GM19351 (cell line): ENCODE measurements around the gene MYF6.

Experiments used
- ATAC-seq: cut with Tn5 transposase; IDR thresholded peaks from one replicate; pipeline ENCODE4 v1.9.1; 2021; ENCODE audit warnings: mild to moderate bottlenecking, moderate library complexity; ENCODE audit not compliant: unreplicated experiment

The MYF6 gene

GRCh38 chr12:80702889-80703805, 4.3 kb upstream of the MYF6 start:
- ATAC-seq = peak; percentile 84

GRCh38 chr12:80704420-80704819, 3.0 kb upstream of the MYF6 start:
- no peak for ATAC-seq

DNA sequence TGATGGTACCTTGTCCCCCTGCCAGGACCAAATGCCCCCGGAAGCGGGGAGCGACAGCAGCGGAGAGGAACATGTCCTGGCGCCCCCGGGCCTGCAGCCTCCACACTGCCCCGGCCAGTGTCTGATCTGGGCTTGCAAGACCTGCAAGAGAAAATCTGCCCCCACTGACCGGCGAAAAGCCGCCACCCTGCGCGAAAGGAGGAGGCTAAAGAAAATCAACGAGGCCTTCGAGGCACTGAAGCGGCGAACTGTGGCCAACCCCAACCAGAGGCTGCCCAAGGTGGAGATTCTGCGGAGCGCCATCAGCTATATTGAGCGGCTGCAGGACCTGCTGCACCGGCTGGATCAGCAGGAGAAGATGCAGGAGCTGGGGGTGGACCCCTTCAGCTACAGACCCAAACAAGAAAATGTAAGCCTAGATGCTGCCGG, 410 bp downstream of the MYF6 start:
- no peak for ATAC-seq

DNA sequence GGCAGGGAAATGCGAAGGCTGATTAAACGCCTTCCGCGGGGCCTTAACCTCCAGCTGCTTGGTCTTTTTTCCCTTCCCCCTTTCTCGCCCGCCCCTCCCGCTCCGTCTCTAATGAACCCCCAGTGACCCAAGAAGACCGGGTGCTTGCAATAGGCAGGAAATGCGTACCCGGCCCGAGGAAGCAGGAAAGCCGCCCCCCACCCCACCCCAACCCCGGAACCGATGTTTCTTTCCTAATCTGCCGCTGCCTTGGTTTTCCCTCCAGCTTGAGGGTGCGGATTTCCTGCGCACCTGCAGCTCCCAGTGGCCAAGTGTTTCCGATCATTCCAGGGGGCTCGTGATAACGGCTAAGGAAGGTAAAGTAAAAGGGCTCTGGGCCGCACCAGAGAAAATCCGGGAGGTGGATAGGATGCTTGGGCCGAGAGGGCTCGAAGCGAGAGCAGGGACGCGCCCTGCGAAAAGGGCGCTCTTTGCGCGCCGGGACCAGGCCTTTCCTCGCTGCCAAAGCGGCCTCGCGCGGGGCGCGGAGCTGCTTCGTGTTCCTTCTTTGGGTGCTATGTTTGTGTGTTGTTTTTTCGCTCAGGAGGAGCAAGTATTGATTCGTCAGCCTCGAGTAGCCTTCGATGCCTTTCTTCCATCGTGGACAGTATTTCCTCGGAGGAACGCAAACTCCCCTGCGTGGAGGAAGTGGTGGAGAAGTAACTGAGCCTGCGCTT, 983 bp downstream of the MYF6 start:
- no peak for ATAC-seq

DNA sequence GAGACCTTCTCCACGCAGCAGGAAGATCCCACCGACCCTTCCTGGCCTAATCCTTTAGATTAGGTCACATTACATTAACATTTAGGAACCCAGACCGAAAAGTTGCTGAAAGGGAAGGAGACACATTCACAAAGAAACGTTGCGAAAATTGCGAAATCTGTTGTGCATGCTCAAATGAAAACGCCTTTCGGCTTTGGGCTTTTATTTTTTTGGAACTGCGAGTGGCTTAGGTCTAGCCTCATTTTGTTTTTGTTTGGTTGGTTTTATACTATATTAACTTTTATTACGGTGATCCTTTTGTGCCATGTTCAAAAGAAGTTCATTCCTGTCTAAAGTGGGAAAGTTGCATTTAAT, 1.5 kb downstream of the MYF6 start:
- no peak for ATAC-seq

DNA sequence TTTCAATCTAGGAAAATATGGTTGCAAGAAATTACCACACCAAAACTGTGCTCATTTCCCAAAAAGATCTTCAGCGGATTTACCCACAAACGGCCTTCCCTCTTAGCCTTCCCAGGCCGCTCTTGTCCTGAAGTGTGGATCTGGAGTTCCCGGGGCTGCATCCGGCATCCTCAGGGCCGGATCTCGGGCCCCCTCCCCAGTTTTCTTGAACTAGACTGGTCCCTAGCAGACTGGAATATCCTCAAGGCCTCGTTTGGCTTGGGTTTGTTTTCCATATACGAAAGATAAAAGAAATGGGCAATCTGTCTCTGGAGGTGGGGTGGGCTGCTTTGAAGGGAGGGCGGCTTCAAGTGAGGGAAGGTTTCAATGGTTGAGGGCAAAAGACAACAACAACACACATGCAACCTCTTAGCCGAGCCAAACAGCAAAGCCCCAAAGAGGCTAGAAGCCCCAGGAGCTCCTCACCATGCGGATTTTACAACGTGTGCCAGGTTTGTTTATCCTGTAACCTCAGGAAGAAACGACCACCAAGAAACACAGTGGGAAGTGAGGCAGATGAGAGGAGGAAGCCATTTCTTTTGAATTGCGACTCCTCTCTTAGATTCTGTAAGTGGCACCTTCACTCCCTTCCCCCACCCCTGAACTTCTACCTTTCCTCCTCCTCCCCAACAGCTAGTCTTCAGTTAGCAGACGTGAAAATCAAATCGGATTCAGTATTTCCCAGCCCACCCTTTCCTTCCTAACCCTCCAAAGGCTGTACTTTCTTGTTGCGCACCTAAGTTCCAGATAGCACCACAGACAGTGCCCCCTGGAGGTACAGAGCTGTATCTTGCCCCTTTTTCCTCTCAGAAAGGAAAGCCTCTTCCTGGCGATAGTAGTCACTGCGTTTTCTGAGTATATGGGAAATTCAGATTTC, 2.6 kb downstream of the MYF6 start:
- ATAC-seq = peak; percentile 54

DNA sequence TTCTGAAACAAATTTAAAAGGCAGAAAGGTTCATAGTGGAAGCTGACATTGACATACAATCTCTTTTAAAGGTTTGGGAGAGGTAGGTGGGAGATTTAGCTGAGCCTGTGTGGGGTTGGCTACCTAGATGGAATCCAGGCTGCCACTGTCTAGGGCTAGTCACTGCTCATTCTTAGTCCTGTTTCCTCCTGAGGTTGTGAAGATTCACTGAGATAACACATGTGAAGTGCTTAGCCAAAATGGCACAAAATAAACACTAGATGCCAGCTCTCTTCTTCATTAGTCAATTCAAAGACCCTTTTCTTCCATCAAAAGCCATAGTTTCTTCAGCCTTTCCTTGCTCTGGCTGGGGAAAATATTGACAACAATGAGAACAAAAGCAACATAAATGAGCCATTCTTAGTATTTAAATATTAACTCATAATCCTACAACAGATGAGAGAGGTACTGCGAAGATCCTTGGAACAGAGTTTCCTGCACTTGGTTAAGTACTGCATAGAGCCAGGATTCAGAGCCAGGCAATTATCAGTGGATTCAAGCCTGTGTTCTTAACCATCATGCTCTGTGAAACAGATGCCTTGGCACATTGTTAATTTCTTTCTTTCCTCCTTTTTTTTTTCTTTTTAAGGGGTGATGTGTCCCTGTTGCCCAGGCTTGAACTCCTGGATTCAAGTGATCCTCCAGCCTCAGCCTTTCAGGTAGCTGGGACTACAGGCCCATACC, 3.5 kb downstream of the MYF6 start:
- peak; percentile 20 for ATAC-seq

GRCh38 chr12:80711866-80712265, 4.4 kb downstream of the MYF6 start:
- ATAC-seq = no peak

DNA sequence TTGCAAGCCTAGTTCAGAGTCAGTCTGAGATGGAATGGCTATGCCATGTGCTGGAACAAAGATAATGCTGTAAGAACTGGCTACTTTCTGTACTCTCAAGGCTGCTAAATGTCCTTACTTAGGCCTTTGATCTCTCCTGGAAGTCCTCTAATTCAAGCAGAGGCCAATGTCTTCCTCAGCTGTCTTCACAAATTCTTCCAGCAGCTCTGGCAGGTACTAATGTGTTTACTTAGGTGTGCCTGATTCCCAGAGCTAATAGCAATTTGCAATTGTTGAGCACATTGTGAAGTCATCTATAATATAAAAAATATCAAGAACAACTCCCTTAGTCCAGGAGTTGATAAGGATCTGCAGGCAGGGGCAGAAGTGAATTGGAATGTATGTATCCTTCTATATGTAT, 5.4 kb downstream of the MYF6 start:
- ATAC-seq = no peak

GRCh38 chr12:80713419-80713818, 6.0 kb downstream of the MYF6 start:
- ATAC-seq = no peak

DNA sequence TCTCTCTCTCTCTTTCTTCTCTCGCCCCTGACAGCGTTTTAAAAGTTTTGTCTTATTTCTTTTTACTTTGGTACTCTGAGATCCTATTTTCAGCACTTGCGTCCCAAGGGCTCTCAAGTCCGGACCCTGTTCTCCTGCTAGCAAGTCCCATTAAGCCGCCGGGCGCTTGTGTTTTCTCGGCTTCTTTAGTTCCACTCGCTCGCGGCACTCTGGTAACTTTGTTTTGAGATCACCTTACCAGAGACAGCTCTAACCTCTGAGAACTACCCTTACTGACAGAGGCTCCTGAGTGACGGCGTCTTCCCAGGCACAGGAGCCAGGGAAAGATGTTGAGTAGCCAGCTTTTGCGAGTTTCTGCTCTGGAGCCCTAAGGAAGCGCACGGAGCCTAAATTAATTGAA, 6.6 kb downstream of the MYF6 start:
- ATAC-seq = no peak

DNA sequence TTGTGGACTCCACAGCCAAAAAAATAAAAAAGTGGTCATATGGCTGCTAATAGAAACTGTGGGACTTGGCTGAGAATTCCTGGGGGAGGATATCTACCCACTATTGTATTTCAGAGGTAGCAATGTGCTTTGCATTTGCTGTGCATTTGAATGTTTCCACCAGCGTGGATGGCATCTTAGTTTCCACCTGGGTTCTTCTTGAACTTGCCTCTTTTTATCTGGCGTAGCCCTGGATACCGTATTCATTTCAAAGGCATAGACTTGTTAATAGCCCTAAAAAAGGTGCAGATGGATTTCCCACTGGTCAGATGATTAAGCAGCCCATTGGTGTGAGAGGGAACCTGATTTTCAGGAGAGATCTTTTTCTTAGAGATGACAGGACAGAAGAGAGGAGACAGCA, 7.4 kb downstream of the MYF6 start:
- no peak for ATAC-seq

GRCh38 chr12:80715713-80716249, 8.3 kb downstream of the MYF6 start:
- no peak for ATAC-seq

DNA sequence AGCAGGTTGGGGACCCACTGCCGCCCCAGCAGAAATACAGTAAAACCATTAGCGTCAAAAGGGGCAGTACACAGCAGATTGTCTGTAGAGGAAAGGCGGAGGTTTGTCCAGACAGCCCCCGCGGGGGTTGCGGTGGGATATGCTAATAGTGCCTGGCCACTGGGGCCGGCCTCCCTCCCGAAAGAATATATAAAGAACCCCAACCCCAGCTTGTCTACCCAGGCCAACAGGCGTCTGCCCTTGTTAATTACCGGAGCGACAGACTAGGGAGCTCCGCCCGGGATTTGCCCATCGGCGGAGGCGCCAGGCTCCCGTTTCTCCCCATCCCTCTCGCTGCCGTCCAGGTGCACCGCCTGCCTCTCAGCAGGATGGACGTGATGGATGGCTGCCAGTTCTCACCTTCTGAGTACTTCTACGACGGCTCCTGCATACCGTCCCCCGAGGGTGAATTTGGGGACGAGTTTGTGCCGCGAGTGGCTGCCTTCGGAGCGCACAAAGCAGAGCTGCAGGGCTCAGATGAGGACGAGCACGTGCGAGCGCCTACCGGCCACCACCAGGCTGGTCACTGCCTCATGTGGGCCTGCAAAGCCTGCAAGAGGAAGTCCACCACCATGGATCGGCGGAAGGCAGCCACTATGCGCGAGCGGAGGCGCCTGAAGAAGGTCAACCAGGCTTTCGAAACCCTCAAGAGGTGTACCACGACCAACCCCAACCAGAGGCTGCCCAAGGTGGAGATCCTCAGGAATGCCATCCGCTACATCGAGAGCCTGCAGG, 9.4 kb downstream of the MYF6 start, which contains the start of gene MYF5:
TSS of gene MYF5 (plus strand) at position 217 of the 774 bp plus-strand sequence. CDS start at position 369, 152 bp downstream.
- no peak for ATAC-seq

DNA sequence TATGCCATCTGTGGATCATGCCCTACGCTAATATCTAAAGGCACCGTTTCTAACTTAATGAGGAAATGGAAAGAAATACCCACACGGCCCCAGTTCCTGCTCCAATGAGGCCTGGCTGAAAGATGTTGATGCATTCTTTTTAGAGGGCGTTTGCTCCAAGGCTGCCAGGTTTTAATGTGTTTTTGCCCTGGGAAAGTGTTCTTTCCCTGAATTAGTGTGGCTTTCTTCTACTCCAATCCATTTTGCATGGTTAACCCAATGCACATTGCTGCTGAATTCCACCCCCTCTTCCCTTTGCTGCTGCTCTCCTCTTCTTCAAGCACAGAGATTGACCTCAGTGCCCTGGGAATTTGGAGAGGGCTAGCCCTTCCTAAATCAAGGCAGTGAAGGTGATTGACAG, 10.4 kb downstream of the MYF6 start:
- no peak for ATAC-seq

GRCh38 chr12:80720516-80720915, 13.1 kb downstream of the MYF6 start:
- no peak for ATAC-seq

GRCh38 chr12:80721326-80721725, 13.9 kb downstream of the MYF6 start:
- no peak for ATAC-seq

DNA sequence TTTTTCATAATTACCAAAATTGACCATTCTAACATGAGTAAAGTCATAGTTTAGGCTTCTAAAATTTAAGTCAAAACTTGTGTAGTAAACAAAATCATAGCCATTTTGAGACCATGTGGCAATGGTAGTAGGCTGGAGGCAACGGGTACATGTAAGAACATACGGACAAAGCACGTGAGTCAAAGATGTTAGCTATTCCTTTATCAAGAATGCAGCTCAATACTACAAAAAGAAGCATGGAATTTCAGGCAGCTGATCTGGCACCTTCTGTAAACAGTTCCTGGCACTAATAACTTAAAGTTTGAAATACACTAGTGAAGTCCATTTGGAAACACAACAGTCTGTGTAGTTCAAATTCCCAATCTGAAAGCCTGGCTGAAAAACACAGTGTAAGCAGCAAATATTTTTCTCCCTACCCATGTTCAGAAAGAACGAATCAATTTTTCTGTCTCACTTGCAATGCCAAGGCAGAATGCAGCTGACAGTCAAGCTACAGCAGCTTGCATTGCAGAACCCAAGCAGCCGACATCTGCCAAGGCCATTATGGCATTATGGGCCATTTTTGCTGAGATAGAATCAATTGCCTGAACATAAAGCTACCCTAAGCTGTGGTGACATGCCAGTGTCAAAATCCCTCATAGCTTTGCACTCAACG, 38.5 kb downstream of the MYF6 start:
- no peak for ATAC-seq

GRCh38 chr12:80747800-80748199, 40.4 kb downstream of the MYF6 start:
- no peak for ATAC-seq
